A549 (cell line): ENCODE data around the gene SALL3. TPM values are rescaled to one million over a fixed set of nuclear protein-coding genes. Genes with fewer than 3 reads are reported as not detected.

Experiments used
- ATAC-seq, 2 experiments: fragments of 200-7000 bp in 1 of 2; fragments of >200 bp in 1 of 2; cut with Nextera tagmentation in 1 of 2; cut with Tn5 transposase in 1 of 2; 3 replicates each; pipeline versions ENCODE4 v1.8.0 to v1.9.1; 2018 to 2020; ENCODE audit warnings: mild to moderate bottlenecking in 1 of 2, moderate library complexity in 1 of 2
- CTCF ChIA-PET: fragments of 300-600 bp; sonication (Branson Sonifier 250); formaldehyde crosslinking; extraction: SDS; loops from one replicate; lab custom pipeline; 2021; ENCODE audit warnings: antibody characterized with exemption, inconsistent platforms; lab: Yijun Ruan, JAX
- POLR2A ChIA-PET: fragments of 350-600 bp; formaldehyde crosslinking; extraction: SDS; loops from one replicate; lab custom pipeline; 2021; ENCODE audit warnings: antibody characterized with exemption, inconsistent platforms; lab: Yijun Ruan, JAX
- DNase-seq, 2 experiments: peaks; one replicate each; pipeline versions ENCODE4 v3.0.0 to v3.0.0-alpha.2; 2011 to 2016; ENCODE audit warnings: low read depth in 1 of 2, low spot score in 1 of 2
- FAIRE-seq: peaks from 2 replicates; lab custom pipeline; 2011; peaks lifted over from hg19 to GRCh38; lab: Jason Lieb, UNC
- H3K27ac ChIP-seq, 2 experiments: fragments of >200 bp; sonication (Bioruptor Twin); formaldehyde crosslinking; 3 replicates each; pipeline ENCODE4 v1.5.1; 2016 to 2017
- H3K4me1 ChIP-seq: fragments of >200 bp; sonication (Bioruptor Twin); formaldehyde crosslinking; 3 replicates; pipeline ENCODE4 v1.6.1; 2016
- H3K4me2 ChIP-seq: fragments of >200 bp; sonication (Bioruptor Twin); formaldehyde crosslinking; 3 replicates; pipeline ENCODE4 v1.6.1; 2016
- H3K4me3 ChIP-seq: fragments of >200 bp; sonication (Bioruptor Twin); formaldehyde crosslinking; 3 replicates; pipeline ENCODE4 v1.5.1; 2016
- H3K9me3 ChIP-seq: fragments of >200 bp; sonication (Bioruptor Twin); formaldehyde crosslinking; 3 replicates; pipeline ENCODE4 v1.6.1; 2016
- CBX8 ChIP-seq: fragments of 200-600 bp; sonication (generic); IDR thresholded peaks from 2 replicates; pipeline ENCODE4 v1.6.1; 2016
- CHD2 ChIP-seq: fragments of 150-350 bp; IDR thresholded peaks from 2 replicates; pipeline ENCODE4 v1.6.1; 2014; ENCODE audit warnings: low read length; ENCODE audit not compliant: partially characterized antibody
- CHD4 ChIP-seq: fragments of 200-600 bp; sonication (generic); IDR thresholded peaks from 2 replicates; pipeline ENCODE4 v1.6.1; 2016; ENCODE audit warnings: antibody characterized with exemption, mild to moderate bottlenecking, borderline replicate concordance
- EHF ChIP-seq: fragments of 250-450 bp; sonication (Bioruptor Pico); IDR thresholded peaks from 2 replicates; pipeline ENCODE4 v1.5.0; 2020; ENCODE audit warnings: mild to moderate bottlenecking
- EHMT2 ChIP-seq: fragments of 200-600 bp; sonication (generic); IDR thresholded peaks from 2 replicates; pipeline ENCODE4 v1.6.1; 2016; ENCODE audit warnings: antibody characterized with exemption, low read depth, mild to moderate bottlenecking, moderate library complexity
- ESRRA ChIP-seq: fragments of 150-350 bp; IDR thresholded peaks from 2 replicates; pipeline ENCODE4 v1.6.1; 2014; ENCODE audit warnings: mild to moderate bottlenecking, low read length, borderline replicate concordance
- FOSL2 ChIP-seq, 2 experiments: fragments of 450-650 bp in 1 of 2; fragments of >200 bp in 1 of 2; sonication (Bioruptor Twin) in 1 of 2; formaldehyde crosslinking; IDR thresholded peaks; 2 replicates each; pipeline versions ENCODE4 v1.5.0 to v1.6.1; 2016 to 2020; ENCODE audit warnings: mild to moderate bottlenecking in 1 of 2, moderate library complexity in 1 of 2
- HDAC2 ChIP-seq: fragments of 200-600 bp; sonication (generic); IDR thresholded peaks from 2 replicates; pipeline ENCODE4 v1.6.1; 2016
- HOXB5 ChIP-seq: fragments of 250-450 bp; sonication (Bioruptor Pico); IDR thresholded peaks from 2 replicates; pipeline ENCODE4 v1.5.0; 2020; ENCODE audit warnings: mild to moderate bottlenecking, moderate library complexity
- JUN ChIP-seq, 2 experiments: fragments of >200 bp; sonication (Bioruptor Twin); formaldehyde crosslinking; IDR thresholded peaks; 2 replicates in 1 of 2; 3 replicates in 1 of 2; pipeline ENCODE4 v1.6.1; 2016 to 2017
- JUNB ChIP-seq: fragments of >200 bp; sonication (Bioruptor Twin); formaldehyde crosslinking; IDR thresholded peaks from 2 replicates; pipeline ENCODE4 v1.6.1; 2016
- KDM5A ChIP-seq: fragments of 200-600 bp; sonication (generic); IDR thresholded peaks from 2 replicates; pipeline ENCODE4 v1.6.1; 2016; ENCODE audit warnings: antibody characterized with exemption, mild to moderate bottlenecking
- NPAS2 ChIP-seq: fragments of 250-450 bp; sonication (Bioruptor Pico); IDR thresholded peaks from 2 replicates; pipeline ENCODE4 v1.8.0; 2022; ENCODE audit warnings: mild to moderate bottlenecking, moderate library complexity, borderline replicate concordance
- NR3C1 ChIP-seq: fragments of >200 bp; sonication (Bioruptor Twin); formaldehyde crosslinking; IDR thresholded peaks from 3 replicates; pipeline ENCODE4 v1.6.1; 2017
- POLR2A ChIP-seq: IDR thresholded peaks from 2 replicates; pipeline ENCODE4 v1.6.1; 2012; ENCODE audit warnings: mild to moderate bottlenecking, low read length
- RAD21 ChIP-seq, 2 experiments: fragments of >200 bp in 1 of 2; sonication (Bioruptor Twin) in 1 of 2; formaldehyde crosslinking in 1 of 2; IDR thresholded peaks in 1 of 2; conservative IDR thresholded peaks in 1 of 2; 2 replicates in 1 of 2; 3 replicates in 1 of 2; pipeline ENCODE4 v1.6.1; 2012 to 2018; ENCODE audit warnings: inconsistent platforms in 1 of 2
- RNF2 ChIP-seq: fragments of 200-600 bp; sonication (generic); IDR thresholded peaks from 2 replicates; pipeline ENCODE4 v1.6.1; 2016; ENCODE audit warnings: low read depth, mild to moderate bottlenecking, antibody characterized with exemption, moderate library complexity, borderline replicate concordance
- SMC3 ChIP-seq: fragments of >200 bp; sonication (Bioruptor Twin); formaldehyde crosslinking; IDR thresholded peaks from 3 replicates; pipeline ENCODE4 v1.6.1; 2018; ENCODE audit warnings: inconsistent platforms
- TP53 ChIP-seq: fragments of 250-450 bp; sonication (Bioruptor Pico); IDR thresholded peaks from 2 replicates; pipeline ENCODE4 v1.5.0; 2021; ENCODE audit warnings: mild to moderate bottlenecking, moderate library complexity
- ZC3H11A ChIP-seq: fragments of 450-650 bp; IDR thresholded peaks from 2 replicates; pipeline ENCODE4 v1.6.1; 2014; ENCODE audit warnings: antibody characterized with exemption, mild to moderate bottlenecking
- ZFP36 ChIP-seq: fragments of 450-650 bp; IDR thresholded peaks from 2 replicates; pipeline ENCODE4 v1.6.1; 2014; ENCODE audit warnings: borderline replicate concordance; ENCODE audit not compliant: partially characterized antibody
- ZSCAN20 ChIP-seq: fragments of 250-450 bp; sonication (Bioruptor Pico); IDR thresholded peaks from 2 replicates; pipeline ENCODE4 v1.8.0; 2022; ENCODE audit warnings: mild to moderate bottlenecking, moderate library complexity
- WGBS: methylation state at CpG from one replicate; pipeline ENCODE4 v1.1.6; 2017; ENCODE audit errors: missing lambda C conversion rate; 5-methylcytosine and 5-hydroxymethylcytosine counted together
- polyA plus RNA-seq, 4 experiments: library from polyadenylated mRNA; depleted of rRNA in 3 of 4; stranded (reverse); fragments of >200 nt; fragmentation: RNase III in 1 of 4; extraction: RNeasy Plus Mini Kit Qiagen cat#74134 plus additional on column Dnase treatment in 1 of 4; gene quantifications; 2 replicates in 3 of 4; 3 replicates in 1 of 4; pipeline ENCODE4 v1.2.3, GENCODE V29; 2011 to 2017
- TF ChIP-seq, protein P1 (sequence below): IDR thresholded peaks from 2 replicates; pipeline ENCODE4 v1.6.1; 2012
- TF ChIP-seq, protein P2 (sequence below): fragments of >200 bp; sonication (Bioruptor Twin); formaldehyde crosslinking; IDR thresholded peaks from 2 replicates; pipeline ENCODE4 v1.6.1; 2016
- TF ChIP-seq, protein P3 (sequence below): IDR thresholded peaks from 2 replicates; pipeline ENCODE4 v1.6.1; 2012
- TF ChIP-seq, protein P4 (sequence below): fragments of >200 bp; sonication (Bioruptor Twin); formaldehyde crosslinking; IDR thresholded peaks from 3 replicates; pipeline ENCODE4 v1.6.1; 2016
- TF ChIP-seq, protein P5 (sequence below): IDR thresholded peaks from 2 replicates; pipeline ENCODE4 v1.6.1; 2012; ENCODE audit warnings: low read depth, borderline replicate concordance

Gene SALL3
- polyA plus RNA-seq, 2 of the 4 experiments (the other 2 are of a cell fraction): not detected

DNA sequence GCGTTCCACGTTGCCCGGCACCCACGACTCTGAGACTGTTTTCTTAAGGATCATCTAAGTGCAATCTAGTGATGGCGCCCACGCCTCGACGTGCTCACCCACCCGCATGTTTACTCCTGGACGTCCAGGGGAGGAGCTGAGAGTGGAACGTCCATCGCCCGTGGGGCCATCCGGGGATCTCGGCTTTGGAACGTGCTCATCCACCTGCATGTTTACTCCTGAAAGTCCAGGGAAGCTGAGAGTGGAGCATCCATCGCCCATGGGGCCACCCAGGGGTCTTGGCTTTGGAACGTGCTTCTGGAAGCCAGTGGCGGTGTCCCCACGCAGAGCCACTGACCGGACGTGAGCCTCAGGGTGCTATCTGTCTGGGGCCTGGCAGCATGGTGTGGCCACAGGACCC lies 45.6 kb upstream of the SALL3 start:
- no peak overlapping the region for H3K27ac ChIP-seq
- POLR2A ChIA-PET: no interaction called here
- TF ChIP-seq RNF2: no peak
- no peak for TF ChIP-seq CHD2
- DNase-seq: no peak
- H3K4me1 ChIP-seq: no peaks in the 10 kb centered on the region
- H3K9me3 ChIP-seq: no peaks in the 10 kb centered on the region
- H3K4me2 ChIP-seq: no peak overlapping the region
- CTCF ChIA-PET: no interaction called here
- FAIRE-seq: no peak
- WGBS: 90% methylated on average over 4 of the region's 22 CpGs
- ATAC-seq: no peak
- no peak overlapping the region for H3K4me3 ChIP-seq

DNA sequence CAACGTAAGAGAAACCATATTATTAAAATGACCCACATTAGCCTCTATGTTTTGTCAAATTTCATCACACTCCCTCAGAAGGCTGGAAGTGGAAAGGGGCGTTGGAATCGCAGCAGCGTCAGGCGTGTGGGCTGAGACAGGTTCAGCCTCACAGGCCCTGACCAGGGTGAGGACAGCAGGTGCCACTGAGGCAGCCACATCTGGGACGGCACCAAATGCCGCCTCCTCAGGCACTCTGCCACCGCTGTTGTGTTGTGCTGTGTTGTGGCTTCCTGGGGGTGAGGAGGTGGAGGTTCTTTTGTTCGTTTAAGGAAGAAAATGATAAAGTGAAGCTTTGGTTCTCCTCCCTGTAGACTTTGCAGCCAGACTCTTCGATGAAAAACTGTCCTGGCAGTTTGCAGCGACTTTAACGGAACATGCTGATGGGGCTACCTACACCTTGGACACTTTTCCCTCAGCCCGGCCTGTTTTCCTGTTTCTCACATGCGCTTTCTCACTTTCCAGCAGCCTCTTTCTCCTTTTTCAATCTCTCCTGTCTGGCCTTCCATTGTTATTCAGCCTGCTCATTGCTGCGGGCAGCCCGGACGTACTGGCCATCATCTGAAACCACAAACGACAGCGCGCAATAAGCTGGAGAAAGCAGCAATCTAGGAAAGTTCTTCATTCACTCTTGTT lies 44.9 kb upstream of the SALL3 start:
- ChIA-PET POLR2A (no interaction called here), CTCF (no interaction called here)
- no peak overlapping the region for H3K27ac ChIP-seq
- no peak overlapping the region for H3K4me2 ChIP-seq
- TF ChIP-seq CBX8 (no peak), ZFP36 (no peak), KDM5A (no peak), SMC3 (no peak), CHD4 (no peak), EHF (CRISPR knock-in tag) (no peak), NR3C1 (no peak), HOXB5 (CRISPR knock-in tag) (no peak), ESRRA (no peak), RAD21 (conservative IDR thresholded peaks at IDR 0.05 in 1 of 2, IDR thresholded peaks at IDR 0.05 in 1 of 2) (no peak)
- TF ChIP-seq, protein P1, sequence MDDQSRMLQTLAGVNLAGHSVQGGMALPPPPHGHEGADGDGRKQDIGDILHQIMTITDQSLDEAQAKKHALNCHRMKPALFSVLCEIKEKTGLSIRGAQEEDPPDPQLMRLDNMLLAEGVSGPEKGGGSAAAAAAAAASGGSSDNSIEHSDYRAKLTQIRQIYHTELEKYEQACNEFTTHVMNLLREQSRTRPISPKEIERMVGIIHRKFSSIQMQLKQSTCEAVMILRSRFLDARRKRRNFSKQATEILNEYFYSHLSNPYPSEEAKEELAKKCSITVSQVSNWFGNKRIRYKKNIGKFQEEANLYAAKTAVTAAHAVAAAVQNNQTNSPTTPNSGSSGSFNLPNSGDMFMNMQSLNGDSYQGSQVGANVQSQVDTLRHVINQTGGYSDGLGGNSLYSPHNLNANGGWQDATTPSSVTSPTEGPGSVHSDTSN: no peak
- TF ChIP-seq, protein P2, sequence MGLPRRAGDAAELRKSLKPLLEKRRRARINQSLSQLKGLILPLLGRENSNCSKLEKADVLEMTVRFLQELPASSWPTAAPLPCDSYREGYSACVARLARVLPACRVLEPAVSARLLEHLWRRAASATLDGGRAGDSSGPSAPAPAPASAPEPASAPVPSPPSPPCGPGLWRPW: no peak
- no peaks in the 10 kb centered on the region for H3K4me1 ChIP-seq
- DNase-seq (no peak), ATAC-seq (no peak), FAIRE-seq (no peak)
- WGBS: 57% methylated on average over 18 of the region's 20 CpGs
- no peak overlapping the region for H3K4me3 ChIP-seq
- H3K9me3 ChIP-seq: no peaks in the 10 kb centered on the region

DNA sequence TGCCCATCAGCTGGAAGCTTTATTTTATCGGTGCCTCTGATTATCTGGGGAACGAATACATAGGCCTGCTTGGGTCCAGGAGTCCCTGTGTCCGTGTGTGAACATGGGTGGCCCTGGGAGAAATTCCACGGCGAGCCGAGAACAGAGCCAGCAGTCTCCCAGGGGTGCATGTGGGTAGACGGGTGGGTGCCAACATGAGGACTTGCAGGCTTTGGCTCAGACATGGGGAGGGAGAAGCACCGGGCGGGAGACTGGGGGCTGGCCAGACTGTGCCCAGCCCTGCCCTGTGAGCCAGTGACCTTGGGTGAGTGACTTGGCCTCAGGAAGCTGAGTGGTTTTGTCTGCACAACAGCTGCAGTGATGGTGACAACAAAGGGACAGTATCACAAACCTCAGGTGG lies 44.2 kb upstream of the SALL3 start:
- no peaks in the 10 kb centered on the region for H3K9me3 ChIP-seq
- FAIRE-seq (no peak), ATAC-seq (no peak)

More for the DNA sequence above, 44.2 kb upstream of the SALL3 start:
- DNase-seq: no peak
- Histone ChIP-seq H3K4me1 (no peaks in the 10 kb centered on the region), H3K27ac (no peak overlapping the region), H3K4me3 (no peak overlapping the region), H3K4me2 (no peak overlapping the region)
- POLR2A ChIA-PET: no interaction called here
- WGBS: 33% methylated on average over 6 of the region's 9 CpGs
- TF ChIP-seq FOSL2 (IDR thresholded peaks at IDR 0.05) (no peak), FOSL2 (CRISPR knock-in tag; IDR thresholded peaks at IDR 0.05) (no peak), ZC3H11A (no peak), JUNB (no peak), NPAS2 (CRISPR knock-in tag) (no peak), HOXB5 (CRISPR knock-in tag) (no peak), POLR2A (no peak), SMC3 (no peak), JUN (IDR thresholded peaks at IDR 0.05) (no peak), EHMT2 (no peak), ZSCAN20 (CRISPR knock-in tag) (no peak), HDAC2 (no peak), TP53 (CRISPR knock-in tag) (no peak)
- TF ChIP-seq, protein P3, sequence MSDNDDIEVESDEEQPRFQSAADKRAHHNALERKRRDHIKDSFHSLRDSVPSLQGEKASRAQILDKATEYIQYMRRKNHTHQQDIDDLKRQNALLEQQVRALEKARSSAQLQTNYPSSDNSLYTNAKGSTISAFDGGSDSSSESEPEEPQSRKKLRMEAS: no peak
- TF ChIP-seq, protein P4, sequence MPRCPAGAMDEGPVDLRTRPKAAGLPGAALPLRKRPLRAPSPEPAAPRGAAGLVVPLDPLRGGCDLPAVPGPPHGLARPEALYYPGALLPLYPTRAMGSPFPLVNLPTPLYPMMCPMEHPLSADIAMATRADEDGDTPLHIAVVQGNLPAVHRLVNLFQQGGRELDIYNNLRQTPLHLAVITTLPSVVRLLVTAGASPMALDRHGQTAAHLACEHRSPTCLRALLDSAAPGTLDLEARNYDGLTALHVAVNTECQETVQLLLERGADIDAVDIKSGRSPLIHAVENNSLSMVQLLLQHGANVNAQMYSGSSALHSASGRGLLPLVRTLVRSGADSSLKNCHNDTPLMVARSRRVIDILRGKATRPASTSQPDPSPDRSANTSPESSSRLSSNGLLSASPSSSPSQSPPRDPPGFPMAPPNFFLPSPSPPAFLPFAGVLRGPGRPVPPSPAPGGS: no peak
- TF ChIP-seq, protein P5, sequence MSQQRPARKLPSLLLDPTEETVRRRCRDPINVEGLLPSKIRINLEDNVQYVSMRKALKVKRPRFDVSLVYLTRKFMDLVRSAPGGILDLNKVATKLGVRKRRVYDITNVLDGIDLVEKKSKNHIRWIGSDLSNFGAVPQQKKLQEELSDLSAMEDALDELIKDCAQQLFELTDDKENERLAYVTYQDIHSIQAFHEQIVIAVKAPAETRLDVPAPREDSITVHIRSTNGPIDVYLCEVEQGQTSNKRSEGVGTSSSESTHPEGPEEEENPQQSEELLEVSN: no peak
- CTCF ChIA-PET: no interaction called here
